Measurements from ENCODE around the gene PDYN. TPM values are rescaled to one million over a fixed set of nuclear protein-coding genes. Genes with fewer than 3 reads are reported as not detected.
A peak's percentile ranks its signal among the peaks of the same experiment; 100 is the strongest.

PDYN gene
- total and polyA plus RNA-seq, 9 of the 15 experiments (the other 6 are each of a cell fraction or from before 2014, with no cell fraction given) = not detected

GRCh38 chr20:1932971-1933370, 60.9 kb downstream of the PDYN start:
- H3K9ac ChIP-seq (ENCODE audit: insufficient read depth in 1 of 2, low read depth in 2 of 2, low read length in 2 of 2) = no peak overlapping the region
- H3K79me2 ChIP-seq (ENCODE audit: control insufficient read depth, insufficient read depth, low read length) = no peaks in the 10 kb centered on the region
- CTCF ChIA-PET (ENCODE audit: low intra/inter-chr PET ratio) = no interaction called here
- intact Hi-C loops (cut with micrococcal nuclease) (no loop called here), in situ Hi-C loops (cut with MboI) (no loop called here)
- no peaks in the 10 kb centered on the region for H4K20me1 ChIP-seq (replicated peaks; ENCODE audit: control insufficient read depth, insufficient read depth, low read length)
- no peak overlapping the region for H3K27ac ChIP-seq (ENCODE audit: extremely low read depth, low read depth, low read length)
- no peak for DNase-seq (ENCODE audit: extremely low read depth in 1 of 4, low spot score in 3 of 4)
- whole genome bisulfite sequencing (ENCODE audit: insufficient coverage, low coverage, missing lambda C conversion rate) = 0% methylated on average over 2 of the region's 2 CpGs
- FAIRE-seq = no peak
- H2AFZ ChIP-seq (ENCODE audit: low read depth, low read length) = no peak overlapping the region
- H3K9me3 ChIP-seq (replicated peaks; ENCODE audit: control insufficient read depth, insufficient read depth, low read depth, low read length) = no peaks in the 10 kb centered on the region
- no TSS peak for BruUV-seq (replicated peaks)
- H3K4me3 ChIP-seq = no peak overlapping the region
- H3K36me3 ChIP-seq (ENCODE audit: control insufficient read depth, insufficient read depth, low read length) = no peaks in the 10 kb centered on the region
- peaks cover 0 to 36% of the 10 kb centered on the region in 2 experiments; a peak in 2 of 5 replicates for H3K27me3 ChIP-seq (ENCODE audit: control insufficient read depth in 2 of 2, insufficient read depth in 2 of 2, low read length in 2 of 2)
- POLR2A ChIA-PET = no interaction called here
- H3K4me1 ChIP-seq (replicated peaks in 1 of 2; ENCODE audit: control insufficient read depth in 2 of 2, insufficient read depth in 2 of 2, low read length in 2 of 2) = no peaks in the 10 kb centered on the region
- ATAC-seq = no peak
- no peaks in the 10 kb centered on the region for H3K9me1 ChIP-seq (ENCODE audit: control insufficient read depth, insufficient read depth, low read length)
- no peak overlapping the region for H3K4me2 ChIP-seq (ENCODE audit: insufficient read depth, low read length)
- TF ChIP-seq ZEB2 (IDR thresholded peaks at IDR 0.05) (no peak), ERF (CRISPR knock-in tag; IDR thresholded peaks at IDR 0.05) (no peak), ZBTB34 (CRISPR knock-in tag; IDR thresholded peaks at IDR 0.05) (no peak), ZC3H4 (CRISPR knock-in tag; IDR thresholded peaks at IDR 0.05; ENCODE audit: borderline replicate concordance) (no peak), ARHGAP35 (IDR thresholded peaks at IDR 0.05; ENCODE audit: partially characterized antibody) (no peak)

- H3K9ac ChIP-seq (ENCODE audit: insufficient read depth in 1 of 2, low read depth in 2 of 2, low read length in 2 of 2) = no peak overlapping the region
- ChIA-PET CTCF (ENCODE audit: low intra/inter-chr PET ratio) (no interaction called here), POLR2A (no interaction called here)
- TF ChIP-seq ZNF24 (IDR thresholded peaks at IDR 0.05) (peak; percentile 52; the same call in 1 of the 2 replicates), MLX (CRISPR knock-in tag; conservative IDR thresholded peaks at IDR 0.05) (no peak)
- WGBS (ENCODE audit: insufficient coverage, low coverage, missing lambda C conversion rate) = 0% methylated on average over 5 of the region's 5 CpGs
- in situ Hi-C loops (cut with MboI) (no loop called here), intact Hi-C loops (cut with micrococcal nuclease) (no loop called here)
- no peak overlapping the region for H3K4me2 ChIP-seq (ENCODE audit: insufficient read depth, low read length)
- no peaks in the 10 kb centered on the region for H4K20me1 ChIP-seq (replicated peaks; ENCODE audit: control insufficient read depth, insufficient read depth, low read length)
- H3K9me3 ChIP-seq (replicated peaks; ENCODE audit: control insufficient read depth, insufficient read depth, low read depth, low read length) = no peaks in the 10 kb centered on the region
- H3K79me2 ChIP-seq (ENCODE audit: control insufficient read depth, insufficient read depth, low read length) = no peaks in the 10 kb centered on the region
- peaks cover 0 to 29% of the 10 kb centered on the region in 2 experiments; a peak in 2 of 5 replicates for H3K27me3 ChIP-seq (ENCODE audit: control insufficient read depth in 2 of 2, insufficient read depth in 2 of 2, low read length in 2 of 2)
- no TSS peak for BruUV-seq (replicated peaks)
- no peak for DNase-seq (ENCODE audit: extremely low read depth in 1 of 4, low spot score in 3 of 4)
- no peaks in the 10 kb centered on the region for H3K9me1 ChIP-seq (ENCODE audit: control insufficient read depth, insufficient read depth, low read length)
- H2AFZ ChIP-seq (ENCODE audit: low read depth, low read length) = no peak overlapping the region
- FAIRE-seq = no peak
- ATAC-seq = no peak
- no peak overlapping the region for H3K27ac ChIP-seq (ENCODE audit: extremely low read depth, low read depth, low read length)
- H3K36me3 ChIP-seq (ENCODE audit: control insufficient read depth, insufficient read depth, low read length) = no peaks in the 10 kb centered on the region
- no peaks in the 10 kb centered on the region for H3K4me1 ChIP-seq (replicated peaks in 1 of 2; ENCODE audit: control insufficient read depth in 2 of 2, insufficient read depth in 2 of 2, low read length in 2 of 2)
- no peak overlapping the region for H3K4me3 ChIP-seq
These were observed 62.0 kb downstream of the PDYN start for GRCh38 chr20:1931830-1932229.

Data from K562 (cell line).